Measurements from ENCODE around the gene C1QTNF8.

C1QTNF8 gene

GRCh38 chr16:1042866-1043265 lies 53.2 kb downstream of the C1QTNF8 start:
- H3K27me3 ChIP-seq (ENCODE audit: insufficient read depth, low read depth) = peaks cover 86% of the 10 kb centered on the region
- H4K20me1 ChIP-seq (ENCODE audit: insufficient read depth) = no peaks in the 10 kb centered on the region
- H3K4me2 ChIP-seq = no peak overlapping the region
- H3K36me3 ChIP-seq (ENCODE audit: insufficient read depth) = no peaks in the 10 kb centered on the region
- no peaks in the 10 kb centered on the region for H3K4me1 ChIP-seq (ENCODE audit: low read depth, poor library complexity, severe bottlenecking)
- no peak for TF ChIP-seq CTCF (conservative IDR thresholded peaks at IDR 0.05; ENCODE audit: low read depth, low read length)
- no peak overlapping the region for H3K4me3 ChIP-seq (IDR thresholded peaks at IDR 0.05; ENCODE audit: insufficient read depth, low read depth, low read length)
- H3K27ac ChIP-seq = no peak overlapping the region
- no peak overlapping the region for H2AFZ ChIP-seq (ENCODE audit: low read depth)
- H3K79me2 ChIP-seq (ENCODE audit: insufficient read depth, low read depth) = no peaks in the 10 kb centered on the region
- H3K9ac ChIP-seq = no peak overlapping the region

GRCh38 chr16:1042049-1042744 lies 53.8 kb downstream of the C1QTNF8 start:
- no peak overlapping the region for H3K27ac ChIP-seq
- TF ChIP-seq CTCF (conservative IDR thresholded peaks at IDR 0.05; ENCODE audit: low read depth, low read length) = no peak
- H4K20me1 ChIP-seq (ENCODE audit: insufficient read depth) = no peaks in the 10 kb centered on the region
- H3K9ac ChIP-seq = no peak overlapping the region
- no peaks in the 10 kb centered on the region for H3K36me3 ChIP-seq (ENCODE audit: insufficient read depth)
- no peaks in the 10 kb centered on the region for H3K79me2 ChIP-seq (ENCODE audit: insufficient read depth, low read depth)
- H3K4me3 ChIP-seq (IDR thresholded peaks at IDR 0.05; ENCODE audit: insufficient read depth, low read depth, low read length) = no peak overlapping the region
- H2AFZ ChIP-seq (ENCODE audit: low read depth) = no peak overlapping the region
- no peak overlapping the region for H3K4me2 ChIP-seq
- no peaks in the 10 kb centered on the region for H3K4me1 ChIP-seq (ENCODE audit: low read depth, poor library complexity, severe bottlenecking)
- H3K27me3 ChIP-seq (ENCODE audit: insufficient read depth, low read depth) = peaks cover 84% of the 10 kb centered on the region

- Histone ChIP-seq H3K36me3 (ENCODE audit: insufficient read depth) (no peaks in the 10 kb centered on the region), H3K27ac (no peak overlapping the region), H3K79me2 (ENCODE audit: insufficient read depth, low read depth) (no peaks in the 10 kb centered on the region), H3K4me3 (IDR thresholded peaks at IDR 0.05; ENCODE audit: insufficient read depth, low read depth, low read length) (no peak overlapping the region), H4K20me1 (ENCODE audit: insufficient read depth) (no peaks in the 10 kb centered on the region), H3K27me3 (ENCODE audit: insufficient read depth, low read depth) (peaks cover 87% of the 10 kb centered on the region), H3K4me1 (ENCODE audit: low read depth, poor library complexity, severe bottlenecking) (no peaks in the 10 kb centered on the region), H3K4me2 (no peak overlapping the region), H2AFZ (ENCODE audit: low read depth) (no peak overlapping the region), H3K9ac (no peak overlapping the region)
- no peak for TF ChIP-seq CTCF (conservative IDR thresholded peaks at IDR 0.05; ENCODE audit: low read depth, low read length)
Observed at GRCh38 chr16:1040346-1040745, 55.7 kb downstream of the C1QTNF8 start.

- no peak overlapping the region for H3K9ac ChIP-seq
- no peak overlapping the region for H2AFZ ChIP-seq (ENCODE audit: low read depth)
- H3K4me1 ChIP-seq (ENCODE audit: low read depth, poor library complexity, severe bottlenecking) = no peaks in the 10 kb centered on the region
- H3K27me3 ChIP-seq (ENCODE audit: insufficient read depth, low read depth) = peaks cover 83% of the 10 kb centered on the region
- no peaks in the 10 kb centered on the region for H4K20me1 ChIP-seq (ENCODE audit: insufficient read depth)
- no peak for TF ChIP-seq CTCF (conservative IDR thresholded peaks at IDR 0.05; ENCODE audit: low read depth, low read length)
- H3K4me3 ChIP-seq (IDR thresholded peaks at IDR 0.05; ENCODE audit: insufficient read depth, low read depth, low read length) = no peak overlapping the region
- H3K4me2 ChIP-seq = no peak overlapping the region
- H3K27ac ChIP-seq = no peak overlapping the region
- H3K79me2 ChIP-seq (ENCODE audit: insufficient read depth, low read depth) = no peaks in the 10 kb centered on the region
- no peaks in the 10 kb centered on the region for H3K36me3 ChIP-seq (ENCODE audit: insufficient read depth)
Observed at GRCh38 chr16:1039762-1040161, 56.3 kb downstream of the C1QTNF8 start.

Data from KMS-11 (cell line).